ENCODE data around the gene TMCO4. TPM values are rescaled to one million over a fixed set of nuclear protein-coding genes. Genes with fewer than 3 reads are reported as not detected.
"Not testable (repeated sequence)": the region's sequence is repeated elsewhere in the genome, so short reads cannot be mapped to it uniquely, and the experiment has no call there.

The TMCO4 gene
- total RNA-seq, 1 donor from 2014 or later = 1.8 TPM

DNA sequence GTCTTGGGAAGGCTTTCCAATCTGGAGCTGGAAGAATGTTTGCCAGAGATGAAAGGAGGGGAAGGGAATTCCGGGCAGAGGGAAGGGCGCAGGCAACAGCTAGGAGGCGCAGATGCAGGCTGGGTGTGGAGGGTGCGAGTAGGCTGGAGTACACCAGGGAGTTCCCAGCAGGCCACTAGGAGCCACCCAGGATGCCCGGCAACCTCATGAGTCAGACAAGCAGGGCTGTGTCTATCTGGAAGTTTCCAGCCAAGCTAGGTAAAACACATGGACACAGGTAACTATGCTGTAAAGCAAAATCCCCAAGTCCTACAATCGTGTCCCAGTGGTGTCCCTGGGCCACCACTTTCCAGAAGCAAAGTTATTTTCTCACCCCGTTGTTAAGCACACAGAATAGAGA lies 156.6 kb downstream of the TMCO4 start:
- H2AFZ ChIP-seq (ENCODE audit: low read depth, low read length) = no peak overlapping the region
- peaks cover 38% of the 10 kb centered on the region for H3K4me1 ChIP-seq (ENCODE audit: insufficient read depth, low read length)
- peaks cover 17% of the 10 kb centered on the region for H3K4me1 Mint-ChIP-seq (ENCODE audit: low read depth, unreplicated experiment)
- no peaks in the 10 kb centered on the region for H3K9me3 ChIP-seq (ENCODE audit: insufficient read depth, low read depth, low read length)
- H3K9ac ChIP-seq (ENCODE audit: low read length) = no peak overlapping the region
- H3K4me3 Mint-ChIP-seq (ENCODE audit: unreplicated experiment) = peak overlapping the region; percentile 82
- H3K4me2 ChIP-seq (ENCODE audit: low read length) = peak overlapping the region; percentile 100
- no peaks in the 10 kb centered on the region for H3K36me3 ChIP-seq (ENCODE audit: insufficient read depth, low read length)
- TF ChIP-seq EZH2 (IDR thresholded peaks at IDR 0.05; ENCODE audit: insufficient read depth, low read length) = no peak
- TF ChIP-seq, protein P1, sequence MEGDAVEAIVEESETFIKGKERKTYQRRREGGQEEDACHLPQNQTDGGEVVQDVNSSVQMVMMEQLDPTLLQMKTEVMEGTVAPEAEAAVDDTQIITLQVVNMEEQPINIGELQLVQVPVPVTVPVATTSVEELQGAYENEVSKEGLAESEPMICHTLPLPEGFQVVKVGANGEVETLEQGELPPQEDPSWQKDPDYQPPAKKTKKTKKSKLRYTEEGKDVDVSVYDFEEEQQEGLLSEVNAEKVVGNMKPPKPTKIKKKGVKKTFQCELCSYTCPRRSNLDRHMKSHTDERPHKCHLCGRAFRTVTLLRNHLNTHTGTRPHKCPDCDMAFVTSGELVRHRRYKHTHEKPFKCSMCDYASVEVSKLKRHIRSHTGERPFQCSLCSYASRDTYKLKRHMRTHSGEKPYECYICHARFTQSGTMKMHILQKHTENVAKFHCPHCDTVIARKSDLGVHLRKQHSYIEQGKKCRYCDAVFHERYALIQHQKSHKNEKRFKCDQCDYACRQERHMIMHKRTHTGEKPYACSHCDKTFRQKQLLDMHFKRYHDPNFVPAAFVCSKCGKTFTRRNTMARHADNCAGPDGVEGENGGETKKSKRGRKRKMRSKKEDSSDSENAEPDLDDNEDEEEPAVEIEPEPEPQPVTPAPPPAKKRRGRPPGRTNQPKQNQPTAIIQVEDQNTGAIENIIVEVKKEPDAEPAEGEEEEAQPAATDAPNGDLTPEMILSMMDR (IDR thresholded peaks at IDR 0.05; ENCODE audit: insufficient read depth, low read depth, low read length) = no peak
- H3K36me3 Mint-ChIP-seq (ENCODE audit: low read depth, unreplicated experiment) = peaks cover 2% of the 10 kb centered on the region
- no peaks in the 10 kb centered on the region for H3K27me3 ChIP-seq (ENCODE audit: insufficient read depth, low read length)
- peaks cover 36% of the 10 kb centered on the region for H3K79me2 ChIP-seq (ENCODE audit: insufficient read depth, low read length)
- H3K27me3 Mint-ChIP-seq (ENCODE audit: low read depth, unreplicated experiment) = peaks cover 10% of the 10 kb centered on the region
- peaks cover 34% of the 10 kb centered on the region for H4K20me1 ChIP-seq (ENCODE audit: insufficient read depth, low read length)
- H3K4me3 ChIP-seq (ENCODE audit: insufficient read depth, low read depth, low read length) = peak overlapping the region; percentile 52
- H3K27ac ChIP-seq (ENCODE audit: low read depth, low read length) = no peak overlapping the region
- FAIRE-seq (no peak), DNase-seq (ENCODE audit: low read depth) (no peak)
- peak overlapping the region; percentile 89 for H3K27ac Mint-ChIP-seq (ENCODE audit: unreplicated experiment)
- H3K9me3 Mint-ChIP-seq (ENCODE audit: unreplicated experiment) = no peaks in the 10 kb centered on the region

GRCh38 chr1:19640363-19641316 lies 159.1 kb downstream of the TMCO4 start:
- H3K4me2 ChIP-seq (ENCODE audit: low read length) = peak overlapping the region; percentile 31
- DNase-seq (ENCODE audit: low read depth) (no peak), FAIRE-seq (no peak)
- no peak overlapping the region for H3K4me3 Mint-ChIP-seq (ENCODE audit: unreplicated experiment)
- peaks cover 10% of the 10 kb centered on the region for H3K27me3 Mint-ChIP-seq (ENCODE audit: low read depth, unreplicated experiment)
- H3K27ac ChIP-seq (ENCODE audit: low read depth, low read length) = no peak overlapping the region
- H2AFZ ChIP-seq (ENCODE audit: low read depth, low read length) = no peak overlapping the region
- peaks cover 9% of the 10 kb centered on the region for H4K20me1 ChIP-seq (ENCODE audit: insufficient read depth, low read length)
- no peak overlapping the region for H3K27ac Mint-ChIP-seq (ENCODE audit: unreplicated experiment)
- H3K4me3 ChIP-seq (ENCODE audit: insufficient read depth, low read depth, low read length) = no peak overlapping the region
- no peaks in the 10 kb centered on the region for H3K27me3 ChIP-seq (ENCODE audit: insufficient read depth, low read length)
- H3K36me3 ChIP-seq (ENCODE audit: insufficient read depth, low read length) = no peaks in the 10 kb centered on the region
- peaks cover 11% of the 10 kb centered on the region for H3K79me2 ChIP-seq (ENCODE audit: insufficient read depth, low read length)
- H3K9me3 ChIP-seq (ENCODE audit: insufficient read depth, low read depth, low read length) = no peaks in the 10 kb centered on the region
- no peak overlapping the region for H3K9ac ChIP-seq (ENCODE audit: low read length)
- no peaks in the 10 kb centered on the region for H3K9me3 Mint-ChIP-seq (ENCODE audit: unreplicated experiment)
- peaks cover 31% of the 10 kb centered on the region for H3K4me1 ChIP-seq (ENCODE audit: insufficient read depth, low read length)
- TF ChIP-seq, protein P1 (IDR thresholded peaks at IDR 0.05; ENCODE audit: insufficient read depth, low read depth, low read length) = no peak
- no peak for TF ChIP-seq EZH2 (IDR thresholded peaks at IDR 0.05; ENCODE audit: insufficient read depth, low read length)
- peaks cover 11% of the 10 kb centered on the region for H3K4me1 Mint-ChIP-seq (ENCODE audit: low read depth, unreplicated experiment)
- no peaks in the 10 kb centered on the region for H3K36me3 Mint-ChIP-seq (ENCODE audit: low read depth, unreplicated experiment)

DNA sequence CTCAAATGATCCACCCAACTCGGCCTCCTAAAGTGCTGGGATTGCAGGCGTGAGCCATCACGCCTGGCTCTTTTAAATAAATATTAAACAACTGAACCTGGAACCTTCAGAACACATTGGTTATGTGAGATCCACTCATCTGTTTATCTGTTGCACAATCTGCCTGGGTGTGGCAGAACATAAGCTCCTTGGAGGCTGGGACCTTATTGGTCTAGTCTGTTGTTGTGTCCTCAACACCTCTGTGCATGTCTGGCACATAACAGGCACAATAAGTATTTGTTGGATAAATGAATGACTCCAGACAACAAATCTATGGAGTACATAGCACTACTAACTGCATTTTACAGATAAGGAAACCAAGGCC lies 159.7 kb downstream of the TMCO4 start:
- H3K27me3 ChIP-seq (ENCODE audit: insufficient read depth, low read length) = no peaks in the 10 kb centered on the region
- H3K9ac ChIP-seq (ENCODE audit: low read length) = no peak overlapping the region
- peaks cover 3% of the 10 kb centered on the region for H4K20me1 ChIP-seq (ENCODE audit: insufficient read depth, low read length)
- Mint-ChIP-seq H3K27me3 (ENCODE audit: low read depth, unreplicated experiment) (peaks cover 10% of the 10 kb centered on the region), H3K27ac (ENCODE audit: unreplicated experiment) (no peak overlapping the region), H3K36me3 (ENCODE audit: low read depth, unreplicated experiment) (no peaks in the 10 kb centered on the region), H3K4me3 (ENCODE audit: unreplicated experiment) (no peak overlapping the region), H3K4me1 (ENCODE audit: low read depth, unreplicated experiment) (peaks cover 11% of the 10 kb centered on the region), H3K9me3 (ENCODE audit: unreplicated experiment) (no peaks in the 10 kb centered on the region)
- FAIRE-seq (no peak), DNase-seq (ENCODE audit: low read depth) (no peak)
- H3K4me1 ChIP-seq (ENCODE audit: insufficient read depth, low read length) = peaks cover 24% of the 10 kb centered on the region
- no peaks in the 10 kb centered on the region for H3K36me3 ChIP-seq (ENCODE audit: insufficient read depth, low read length)
- TF ChIP-seq EZH2 (IDR thresholded peaks at IDR 0.05; ENCODE audit: insufficient read depth, low read length) = no peak
- TF ChIP-seq, protein P1 (IDR thresholded peaks at IDR 0.05; ENCODE audit: insufficient read depth, low read depth, low read length) = no peak
- H3K9me3 ChIP-seq (ENCODE audit: insufficient read depth, low read depth, low read length) = no peaks in the 10 kb centered on the region
- H3K4me3 ChIP-seq (ENCODE audit: insufficient read depth, low read depth, low read length) = no peak overlapping the region
- H3K4me2 ChIP-seq (ENCODE audit: low read length) = peak overlapping the region; percentile 31
- no peak overlapping the region for H2AFZ ChIP-seq (ENCODE audit: low read depth, low read length)
- H3K79me2 ChIP-seq (ENCODE audit: insufficient read depth, low read length) = peaks cover 5% of the 10 kb centered on the region
- no peak overlapping the region for H3K27ac ChIP-seq (ENCODE audit: low read depth, low read length)

DNA sequence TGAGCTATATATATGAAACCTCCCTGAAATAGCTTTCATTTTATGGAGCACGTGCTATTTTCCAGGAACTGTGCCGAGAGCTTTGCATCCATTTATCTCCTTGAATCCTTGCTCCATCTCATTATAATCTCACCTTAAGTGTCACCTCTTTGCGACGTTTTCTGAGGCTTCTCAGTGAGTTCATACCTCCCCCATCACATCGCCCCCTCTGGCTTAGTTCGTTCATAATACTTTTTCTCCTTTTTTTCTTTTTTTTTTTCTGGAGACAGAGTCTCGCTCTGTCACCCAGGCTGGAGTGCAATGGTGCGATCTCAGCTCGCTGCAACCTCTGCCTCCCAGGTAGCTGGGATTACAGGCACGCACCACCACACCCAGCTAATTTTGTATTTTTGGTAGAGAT lies 160.5 kb downstream of the TMCO4 start:
- H3K4me1 Mint-ChIP-seq (ENCODE audit: low read depth, unreplicated experiment) = peaks cover 11% of the 10 kb centered on the region
- not testable (repeated sequence) for H3K9me3 ChIP-seq (ENCODE audit: insufficient read depth, low read depth, low read length)

More for the DNA sequence above, 160.5 kb downstream of the TMCO4 start:
- H3K27me3 ChIP-seq (ENCODE audit: insufficient read depth, low read length); H3K27ac ChIP-seq (ENCODE audit: low read depth, low read length); H3K4me3 ChIP-seq (ENCODE audit: insufficient read depth, low read depth, low read length); H3K79me2 ChIP-seq (ENCODE audit: insufficient read depth, low read length); H3K9ac ChIP-seq (ENCODE audit: low read length); H3K36me3 ChIP-seq (ENCODE audit: insufficient read depth, low read length); H3K36me3 Mint-ChIP-seq (ENCODE audit: low read depth, unreplicated experiment); DNase-seq (ENCODE audit: low read depth); FAIRE-seq; H4K20me1 ChIP-seq (ENCODE audit: insufficient read depth, low read length); H2AFZ ChIP-seq (ENCODE audit: low read depth, low read length); H3K4me2 ChIP-seq (ENCODE audit: low read length); H3K27ac Mint-ChIP-seq (ENCODE audit: unreplicated experiment); H3K9me3 Mint-ChIP-seq (ENCODE audit: unreplicated experiment): not testable (repeated sequence)
- peaks cover 10% of the 10 kb centered on the region for H3K27me3 Mint-ChIP-seq (ENCODE audit: low read depth, unreplicated experiment)
- peak overlapping the region; percentile 27 for H3K4me3 Mint-ChIP-seq (ENCODE audit: unreplicated experiment)
- peaks cover 24% of the 10 kb centered on the region for H3K4me1 ChIP-seq (ENCODE audit: insufficient read depth, low read length)
